ENCODE data around the gene PALS1. TPM values are rescaled to one million over a fixed set of nuclear protein-coding genes. Genes with fewer than 3 reads are reported as not detected.

Gene PALS1
- total and polyA plus RNA-seq, 2 of the 8 experiments (the other 6 are each of a cell fraction or from before 2014, with no cell fraction given), result 6.7 to 25.1 TPM

- Histone ChIP-seq H3K9me3 (ENCODE audit: insufficient read depth in 2 of 2, low read depth in 1 of 2, low read length in 1 of 2) (no peaks in the 10 kb centered on the region), H3K18ac (ENCODE audit: extremely low read depth, low read length) (no peak overlapping the region), H3K79me2 (ENCODE audit: control insufficient read depth in 1 of 2, insufficient read depth in 2 of 2, low read length in 2 of 2) (peaks cover 0 to 33% of the 10 kb centered on the region in 2 experiments; a peak in 3 of 4 replicates), H4K8ac (ENCODE audit: extremely low read depth, insufficient read depth, low read length) (no peak overlapping the region), H4K91ac (replicated peaks; ENCODE audit: insufficient read length, low read length) (no peak overlapping the region), H3K79me1 (ENCODE audit: low read depth, low read length) (no peaks in the 10 kb centered on the region), H2AFZ (ENCODE audit: low read length) (no peak overlapping the region), H2AK5ac (ENCODE audit: low read depth, low read length) (no peak overlapping the region), H3K4ac (replicated peaks; ENCODE audit: insufficient read length, low read depth, low read length) (no peak overlapping the region), H3K27ac (ENCODE audit: low read depth, low read length) (no peak overlapping the region), H2BK12ac (ENCODE audit: low read depth, low read length) (no peak overlapping the region), H3K23ac (ENCODE audit: insufficient read length) (no peak overlapping the region), H3K56ac (replicated peaks; ENCODE audit: insufficient read length, low read depth, low read length) (no peak overlapping the region), H2BK5ac (ENCODE audit: low read depth, low read length) (no peak overlapping the region), H3K14ac (ENCODE audit: insufficient read length) (no peak overlapping the region), H2BK120ac (replicated peaks; ENCODE audit: low read depth, low read length) (no peak overlapping the region), H2BK15ac (ENCODE audit: low read length) (no peak overlapping the region), H2BK20ac (ENCODE audit: low read length) (no peak overlapping the region), H4K20me1 (replicated peaks in 1 of 2; ENCODE audit: control insufficient read depth in 1 of 2, insufficient read depth in 2 of 2, low read length in 2 of 2) (no peaks in the 10 kb centered on the region), H3K23me2 (ENCODE audit: low read depth, low read length) (no peaks in the 10 kb centered on the region), H3K27me3 (replicated peaks in 1 of 4; ENCODE audit: control insufficient read depth in 3 of 4, extremely low read depth in 1 of 4, insufficient read depth in 3 of 4, low read length in 3 of 4) (no peaks in the 10 kb centered on the region), H3K4me3 (ENCODE audit: extremely low read depth in 1 of 4, insufficient read depth in 2 of 4, low read depth in 3 of 4, low read length in 4 of 4) (no peak overlapping the region), H3K9ac (replicated peaks in 1 of 4; ENCODE audit: extremely low read depth in 1 of 4, low read depth in 3 of 4, low read length in 3 of 4) (no peak overlapping the region), H4K5ac (ENCODE audit: insufficient read length, low read depth, low read length) (no peak overlapping the region), H3K4me1 (replicated peaks in 1 of 4; ENCODE audit: control insufficient read depth in 3 of 4, insufficient read depth in 4 of 4, low read length in 3 of 4) (peaks cover 0 to 5% (median 0%) of the 10 kb centered on the region in 4 experiments; a peak in 2 of 7 replicates), H3K36me3 (ENCODE audit: control insufficient read depth in 2 of 4, insufficient read depth in 4 of 4, low read length in 3 of 4) (no peaks in the 10 kb centered on the region; a peak in 1 of 8 replicates), H3K4me2 (ENCODE audit: insufficient read depth in 1 of 2, low read depth in 2 of 2, low read length in 2 of 2) (no peak overlapping the region)
- FAIRE-seq (no peak), DNase-seq (ENCODE audit: low read depth in 1 of 2, low spot score in 2 of 2) (no peak)
- POLR2A ChIA-PET (ENCODE audit: partially characterized antibody), result no interaction called here
- CTCF ChIA-PET (ENCODE audit: partially characterized antibody), result interaction anchor here (0.5 to 3.8 kb wide), 5 partner anchors 10 to 110 kb away, joined by 3 to 28 read pairs (median 3); no protein-coding TSS in a partner anchor
- TF ChIP-seq YY1 (IDR thresholded peaks at IDR 0.05; ENCODE audit: low read depth, low read length) (no peak), SUZ12 (IDR thresholded peaks at IDR 0.05; ENCODE audit: low read length) (no peak), EGR1 (IDR thresholded peaks at IDR 0.05; ENCODE audit: borderline replicate concordance, low read depth, low read length) (no peak), RFX5 (IDR thresholded peaks at IDR 0.05; ENCODE audit: borderline replicate concordance, low read depth, low read length) (no peak), ATF2 (IDR thresholded peaks at IDR 0.05; ENCODE audit: low read length) (no peak)
Observed at GRCh38 chr14:67276131-67276530, 34.9 kb downstream of the PALS1 start.
